Inflammatory macrophage treated with lipopolysaccharide for 4 hours (primary cell): ENCODE measurements around the gene LDLRAD4.

Experiments used
- DNase-seq: peaks from one replicate; pipeline ENCODE4 v3.0.0-alpha.2; 2020

LDLRAD4 gene

DNA sequence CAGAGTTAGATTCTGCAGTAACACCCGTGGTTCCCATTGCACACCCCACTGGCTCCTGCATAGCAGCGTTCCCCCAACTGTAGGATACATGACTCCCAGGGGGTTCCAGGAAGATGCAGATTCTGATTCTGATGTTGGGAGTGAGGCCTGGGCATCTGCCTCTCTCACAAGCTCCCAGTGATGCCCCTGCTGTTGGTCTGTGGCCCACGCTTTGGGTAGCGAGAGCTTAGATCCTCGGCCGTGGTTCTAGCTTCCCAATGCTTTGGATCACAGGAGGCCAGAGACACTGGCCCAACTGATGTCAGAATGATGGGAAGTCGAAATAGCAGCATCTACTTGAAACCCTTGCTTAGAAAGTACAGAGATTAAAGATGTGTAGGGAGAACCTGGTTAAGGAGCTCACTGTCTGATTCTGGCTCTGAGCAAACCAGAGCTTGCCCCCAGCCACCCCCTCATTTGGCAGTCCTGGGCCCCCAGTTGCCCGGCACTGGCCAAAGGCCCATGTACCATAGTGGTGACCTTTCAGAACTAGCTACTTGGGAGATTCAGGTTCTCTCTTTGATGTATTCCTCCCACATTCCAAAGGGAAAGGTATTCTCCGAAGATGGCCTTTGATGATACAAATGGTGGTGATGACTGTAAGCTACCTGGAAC lies 310.3 kb downstream of the LDLRAD4 start:
- DNase-seq = no peak

DNA sequence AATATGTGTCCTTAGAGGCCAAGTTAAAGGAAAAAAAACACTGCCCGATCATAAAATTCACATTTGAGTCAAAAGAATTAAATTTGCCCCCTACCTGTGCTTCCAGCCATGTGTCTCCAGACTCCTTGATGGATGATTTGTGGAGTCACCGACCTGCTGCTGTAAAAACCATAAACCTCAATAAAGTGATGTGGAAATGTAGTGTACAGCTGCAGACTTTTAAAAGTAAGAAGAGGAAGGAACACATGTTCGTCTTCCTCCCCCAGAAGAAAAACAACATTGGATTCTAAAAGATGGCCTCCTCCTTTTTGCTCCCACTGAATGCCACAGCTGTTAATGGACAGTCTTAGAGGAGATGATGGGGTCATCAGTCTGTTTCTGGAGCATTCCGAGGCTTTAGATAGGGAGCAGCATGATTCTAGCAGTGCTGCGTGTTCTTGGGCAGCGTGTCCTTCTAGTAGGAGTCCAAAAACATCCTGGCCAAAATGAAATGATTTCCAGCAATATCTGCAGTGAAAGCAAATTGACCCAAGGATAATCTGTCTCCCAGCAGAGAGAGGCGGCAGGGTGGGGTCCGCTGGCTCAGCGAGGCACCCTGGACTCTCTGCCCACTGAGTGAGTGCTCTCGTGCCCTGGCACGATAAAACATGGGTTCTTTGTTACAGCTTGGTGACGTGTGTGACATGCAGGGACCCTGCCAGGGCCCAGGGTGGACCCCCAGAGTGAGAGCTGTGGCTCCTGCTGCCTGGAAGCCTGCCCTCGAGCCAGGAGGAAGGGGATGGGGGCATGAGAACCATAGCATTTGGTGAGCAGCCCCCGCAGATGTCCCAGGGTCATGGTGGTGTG lies 311.7 kb downstream of the LDLRAD4 start:
- DNase-seq = no peak

DNA sequence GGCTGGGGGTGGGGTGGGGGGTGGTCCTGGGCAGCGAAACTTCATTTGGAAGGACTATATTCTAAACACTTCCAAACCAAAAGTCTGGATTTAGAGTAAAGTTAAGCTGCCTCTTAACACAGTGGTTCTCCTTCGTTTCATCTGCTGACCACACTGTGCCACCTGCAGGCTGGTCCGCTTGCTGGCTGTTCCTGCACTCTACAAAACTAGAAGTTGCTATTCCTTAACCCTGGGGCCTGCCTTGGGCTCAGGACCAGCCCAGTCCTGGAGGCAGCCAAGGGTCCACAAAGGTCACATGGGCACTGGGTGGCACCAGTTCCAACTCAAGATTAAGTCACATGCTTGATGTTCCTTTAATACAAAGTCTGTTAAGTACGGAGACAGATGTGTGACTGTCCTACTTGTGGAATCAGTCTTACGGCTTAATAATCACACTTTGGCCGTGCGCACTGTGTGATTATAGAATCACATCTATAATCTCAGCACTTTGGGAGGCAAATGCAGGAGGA lies 312.4 kb downstream of the LDLRAD4 start:
- peak; percentile 45 for DNase-seq

DNA sequence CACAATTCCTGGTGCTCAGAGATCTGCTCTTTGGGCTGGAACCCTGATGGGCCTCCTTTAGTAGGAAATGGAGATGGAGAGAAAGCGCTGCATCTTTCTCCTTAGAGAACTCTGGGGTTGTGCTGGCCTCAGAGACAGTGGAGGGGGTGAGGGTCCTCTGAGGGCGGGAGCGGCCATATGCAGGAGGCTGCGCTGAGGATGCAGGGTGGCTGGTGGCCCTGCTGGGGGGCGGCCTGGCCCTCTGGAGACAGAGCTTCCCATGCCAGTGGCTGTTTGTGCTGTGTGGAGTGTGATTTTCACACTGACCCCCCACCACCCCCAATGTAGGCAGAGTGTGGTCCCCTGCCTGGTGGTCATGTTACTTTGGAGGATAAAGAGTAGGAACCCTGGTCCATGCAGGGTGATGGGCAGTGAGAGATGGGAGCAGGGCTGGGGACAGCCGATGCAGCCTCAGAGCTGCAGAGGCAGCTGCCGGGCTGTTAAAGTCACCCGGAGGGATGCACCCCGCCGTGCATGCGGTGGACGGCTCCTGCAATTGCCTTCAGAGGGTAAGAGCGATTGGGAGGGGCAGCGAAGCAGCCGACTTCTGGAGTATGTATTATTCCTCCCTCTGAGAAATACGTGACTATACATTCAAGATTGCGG lies 313.2 kb downstream of the LDLRAD4 start:
- no peak for DNase-seq

DNA sequence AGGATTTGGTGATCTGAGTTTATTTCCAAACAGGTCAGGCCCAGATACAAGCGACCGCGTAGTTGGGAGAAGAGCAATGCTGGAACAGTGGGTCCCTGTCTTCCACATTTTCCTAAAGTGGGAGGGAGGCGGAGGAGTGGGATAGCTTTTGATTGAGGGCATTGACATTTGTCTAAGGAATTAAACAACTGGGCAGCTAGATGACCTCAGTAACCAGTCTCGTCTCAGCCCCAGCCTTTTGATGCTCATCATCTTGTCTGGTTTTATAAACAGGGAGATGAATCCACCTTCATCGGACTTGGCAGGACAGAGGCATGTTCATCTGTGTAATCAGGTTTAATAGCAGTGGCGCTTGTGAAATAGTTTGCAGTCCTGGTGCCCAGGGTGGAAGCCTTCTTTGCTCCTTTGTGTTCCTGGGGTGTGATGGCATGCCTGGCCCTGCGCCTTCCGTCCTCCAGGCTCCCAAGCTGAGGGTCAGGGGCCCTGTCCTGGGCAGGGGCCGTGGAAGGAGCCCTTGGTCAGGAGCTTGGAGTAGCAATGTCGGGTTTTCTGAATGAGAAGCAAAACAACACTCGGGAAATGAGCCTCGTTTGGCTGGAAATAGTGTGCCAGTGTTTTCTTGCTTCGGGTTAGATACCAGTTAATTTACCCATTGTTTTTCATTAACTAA lies 314.0 kb downstream of the LDLRAD4 start:
- no peak for DNase-seq

DNA sequence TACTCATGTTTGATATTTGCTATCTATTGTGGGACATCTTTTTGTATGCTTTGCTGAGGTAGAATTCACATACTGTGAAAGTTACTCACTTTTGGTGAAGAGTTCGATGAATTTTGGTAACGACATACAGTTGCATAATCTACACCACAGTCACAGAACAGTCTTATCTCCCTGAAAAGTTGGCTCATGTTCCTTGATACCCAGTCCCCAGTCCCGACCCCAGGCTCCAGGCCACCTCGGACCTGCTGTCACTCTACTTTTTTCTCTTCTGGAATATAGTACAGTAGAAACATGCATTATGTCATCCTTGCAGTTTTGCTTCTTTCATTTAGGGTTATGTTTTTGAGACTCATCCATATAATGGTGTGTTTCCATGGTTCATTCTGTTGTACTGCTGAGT lies 316.1 kb downstream of the LDLRAD4 start:
- DNase-seq = no peak

DNA sequence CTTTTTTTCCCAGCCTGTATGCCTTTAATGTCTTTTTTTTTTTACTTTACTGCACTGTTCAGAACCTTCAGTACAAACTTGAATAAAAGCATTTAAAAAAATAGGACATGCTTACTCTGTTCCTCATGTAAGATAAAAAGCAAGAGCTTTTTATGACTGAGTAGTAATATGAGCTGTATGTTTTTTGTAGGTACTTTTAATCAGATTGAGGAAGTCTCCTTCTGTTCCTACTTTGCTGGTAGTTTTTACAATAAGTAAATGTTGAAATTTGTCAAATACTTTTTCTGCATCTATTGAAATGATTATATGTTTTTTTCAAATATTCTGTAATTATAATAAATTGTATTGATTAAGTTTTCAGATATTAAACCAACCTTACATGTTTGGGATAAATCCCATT lies 318.0 kb downstream of the LDLRAD4 start:
- no peak for DNase-seq

DNA sequence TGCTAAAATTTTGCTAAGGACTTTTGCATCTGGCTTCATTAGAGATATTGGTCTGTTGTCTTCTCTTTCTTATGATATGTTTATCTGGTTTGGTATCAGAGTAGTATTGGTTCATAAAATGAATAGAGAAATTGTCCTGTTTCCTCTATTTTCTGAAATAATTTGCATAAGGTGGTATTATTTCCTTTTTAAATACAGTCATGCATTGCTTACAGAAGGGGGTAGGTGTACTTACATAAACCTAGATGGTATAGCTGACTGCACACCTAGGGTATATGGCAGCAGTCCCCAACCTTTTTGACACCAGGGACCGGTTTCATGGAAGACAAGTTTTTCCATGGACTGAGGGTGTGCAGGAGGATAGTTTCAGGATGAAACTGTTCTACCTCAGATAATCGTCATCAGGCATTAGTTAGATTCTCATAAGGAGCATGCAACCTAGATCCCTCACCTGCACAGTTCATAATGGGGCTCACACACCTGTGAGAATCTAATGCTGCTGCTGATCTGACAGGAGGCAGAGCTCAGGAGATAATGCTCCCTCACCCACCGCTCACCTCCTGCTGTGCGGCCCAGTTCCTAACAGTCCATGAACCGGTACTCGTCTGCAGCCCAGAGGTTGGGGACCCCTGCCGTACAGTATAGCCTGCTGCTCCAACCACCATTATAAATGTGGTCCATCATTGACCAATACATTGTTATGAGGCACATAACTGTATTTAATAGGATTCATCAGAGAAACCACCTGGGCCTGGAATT lies 318.6 kb downstream of the LDLRAD4 start:
- DNase-seq = no peak

DNA sequence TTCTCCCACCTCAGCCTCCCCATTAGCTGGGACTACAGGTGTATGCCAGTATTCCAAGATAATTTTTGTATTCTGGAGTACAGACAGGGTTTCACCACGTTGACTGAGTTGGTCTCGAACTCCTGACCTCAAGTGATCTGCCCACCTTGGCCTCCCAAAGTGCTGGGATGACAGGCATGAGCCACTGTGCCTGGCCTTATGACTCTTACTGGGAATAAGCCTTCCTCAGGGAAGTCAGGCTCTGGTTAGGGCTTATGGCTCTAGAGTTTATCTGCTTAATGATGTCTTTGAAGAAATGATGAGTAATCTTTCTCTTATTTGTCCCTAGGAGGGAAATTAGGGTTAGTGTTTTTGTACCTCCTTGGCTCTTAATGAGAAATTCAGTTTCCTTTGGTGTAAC lies 320.1 kb downstream of the LDLRAD4 start:
- no peak for DNase-seq

DNA sequence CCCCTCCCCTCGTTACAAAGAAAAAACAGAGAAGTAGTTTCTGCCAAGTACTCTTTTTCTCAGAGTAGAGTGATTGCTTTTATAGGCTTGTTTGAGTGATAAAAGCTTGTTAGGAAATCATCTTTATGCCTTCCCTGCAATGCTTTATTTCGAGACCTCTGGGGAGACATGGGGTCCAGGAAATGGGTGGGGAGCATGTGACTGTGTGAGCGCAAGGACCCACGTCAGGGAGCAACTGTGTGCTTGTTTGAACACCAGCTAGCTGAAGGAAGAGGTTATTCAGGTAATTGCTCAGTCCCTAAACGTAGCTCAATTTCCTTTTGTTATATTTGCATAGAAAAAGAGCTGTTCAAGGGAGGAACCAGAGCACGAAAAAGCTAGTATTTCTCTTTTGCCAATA lies 320.5 kb downstream of the LDLRAD4 start:
- peak; percentile 27 for DNase-seq

DNA sequence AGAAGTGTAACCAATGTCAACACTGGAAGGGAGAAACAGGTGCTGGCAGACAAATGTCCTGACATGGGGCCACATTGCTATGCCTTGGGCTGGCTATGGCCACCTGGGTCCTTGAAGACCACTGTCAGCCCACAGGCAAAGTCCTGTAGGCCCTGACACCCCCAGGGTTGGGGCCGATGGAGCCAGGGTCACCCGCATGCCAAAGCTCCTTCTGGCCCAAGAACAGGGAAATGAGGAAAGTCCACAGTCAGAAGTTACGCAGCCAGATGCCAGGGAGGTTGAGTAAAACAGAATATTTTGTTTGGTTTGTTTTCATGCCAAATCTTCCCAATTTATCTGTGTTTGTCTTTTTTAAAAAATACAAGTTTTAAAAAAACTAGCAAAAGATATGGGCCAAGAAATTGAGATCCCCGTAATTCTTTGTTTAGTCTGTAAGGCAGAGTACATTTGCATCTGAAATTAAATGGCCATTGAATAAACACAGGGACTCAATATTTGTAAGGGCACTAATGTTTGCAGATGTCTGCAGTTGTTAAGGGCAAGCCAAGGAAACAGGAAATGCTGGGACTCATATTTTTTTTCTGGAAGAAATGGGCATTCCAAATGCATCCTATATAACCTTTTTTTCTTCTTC lies 321.4 kb downstream of the LDLRAD4 start:
- no peak for DNase-seq

DNA sequence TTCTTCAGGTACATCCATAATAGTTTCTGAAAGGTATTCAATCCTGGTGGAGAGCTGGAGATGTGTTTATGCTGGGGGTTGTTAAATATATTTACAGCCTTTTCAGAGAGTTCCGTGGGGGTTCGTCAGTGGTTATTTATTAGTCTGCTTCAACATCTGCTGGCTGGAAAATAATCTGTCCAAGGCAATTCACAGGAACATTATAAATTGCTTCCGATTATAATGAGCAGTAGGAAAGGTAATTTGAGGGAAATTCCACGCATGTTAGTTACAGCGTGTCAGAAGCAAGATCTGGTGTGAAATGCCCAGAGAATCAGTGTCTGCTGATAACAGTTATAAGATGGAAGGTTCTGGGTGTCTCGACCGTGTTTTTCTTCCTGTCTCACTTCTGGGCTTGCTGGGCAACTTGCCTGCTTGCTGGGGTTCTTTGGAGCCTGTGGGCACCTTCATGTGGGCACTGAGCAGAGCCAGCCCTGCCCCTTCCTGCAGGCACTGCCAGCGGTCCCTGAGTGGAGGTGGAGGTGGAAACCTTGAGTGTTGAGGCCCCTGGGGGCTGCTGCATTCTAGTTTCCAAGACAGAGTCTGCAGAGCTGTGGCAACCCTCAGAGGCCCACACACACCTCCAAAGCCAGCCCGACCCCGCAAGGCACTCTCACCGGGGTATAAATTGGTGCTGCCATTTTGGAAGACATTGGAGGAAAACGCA lies 322.1 kb downstream of the LDLRAD4 start:
- no peak for DNase-seq

DNA sequence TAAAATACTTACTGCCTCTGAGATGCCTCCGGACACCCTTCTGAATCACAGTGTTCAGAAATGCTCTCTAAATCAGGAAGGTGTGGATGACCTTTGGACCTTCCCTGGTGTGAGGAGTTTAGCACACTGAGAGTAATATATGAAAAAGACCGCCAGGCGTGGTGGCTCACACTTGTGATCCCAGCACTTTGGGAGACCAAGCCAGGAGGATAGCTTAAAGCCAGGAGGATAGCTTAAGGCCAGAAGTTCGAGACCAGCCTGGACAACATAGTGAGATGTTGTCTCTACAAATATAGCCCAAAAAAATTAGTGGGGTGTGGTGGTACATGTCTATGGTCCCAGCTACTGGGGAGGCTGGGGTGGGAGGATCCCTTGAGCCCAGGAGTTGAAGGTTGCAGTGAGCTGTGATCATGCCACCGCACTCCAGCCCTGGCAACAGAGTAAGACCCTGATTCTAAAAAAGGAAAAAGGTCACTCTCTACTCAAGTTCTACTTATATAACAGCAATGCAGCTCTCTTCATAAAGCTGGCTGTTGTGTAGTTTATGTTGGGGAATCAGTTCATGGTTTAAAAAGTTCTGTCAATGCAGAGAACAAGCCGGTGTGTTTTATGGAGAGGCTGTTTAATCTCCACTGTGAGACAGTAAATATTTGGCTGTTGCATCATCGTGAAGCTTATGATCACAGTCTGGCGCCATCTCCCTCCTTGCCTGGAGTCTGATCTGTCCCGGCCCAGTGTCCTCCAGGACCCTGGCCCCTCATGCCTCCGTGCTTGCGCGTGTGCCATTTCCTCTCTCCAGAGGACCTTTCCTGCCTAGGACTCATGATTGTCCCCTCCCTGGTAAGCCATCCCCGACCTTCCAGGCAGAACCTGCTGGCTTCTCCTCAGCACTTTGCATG lies 323.3 kb downstream of the LDLRAD4 start:
- no peak for DNase-seq

DNA sequence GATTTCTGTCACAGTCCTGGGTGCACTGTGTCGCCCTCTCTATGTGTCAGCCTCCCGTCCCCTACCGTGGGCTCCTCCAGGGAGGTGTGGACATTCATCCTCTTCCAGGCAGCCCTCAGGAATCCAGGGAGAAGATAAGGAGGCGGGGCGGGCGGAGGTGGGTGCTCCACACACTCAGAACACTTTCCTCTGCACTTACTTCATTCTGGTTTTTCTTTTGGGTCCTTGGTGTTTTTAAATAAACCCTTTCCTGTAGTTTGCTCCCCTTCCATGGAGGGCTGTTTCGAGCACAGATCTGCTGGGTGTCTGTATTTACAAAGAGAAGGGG lies 323.9 kb downstream of the LDLRAD4 start:
- DNase-seq = no peak

DNA sequence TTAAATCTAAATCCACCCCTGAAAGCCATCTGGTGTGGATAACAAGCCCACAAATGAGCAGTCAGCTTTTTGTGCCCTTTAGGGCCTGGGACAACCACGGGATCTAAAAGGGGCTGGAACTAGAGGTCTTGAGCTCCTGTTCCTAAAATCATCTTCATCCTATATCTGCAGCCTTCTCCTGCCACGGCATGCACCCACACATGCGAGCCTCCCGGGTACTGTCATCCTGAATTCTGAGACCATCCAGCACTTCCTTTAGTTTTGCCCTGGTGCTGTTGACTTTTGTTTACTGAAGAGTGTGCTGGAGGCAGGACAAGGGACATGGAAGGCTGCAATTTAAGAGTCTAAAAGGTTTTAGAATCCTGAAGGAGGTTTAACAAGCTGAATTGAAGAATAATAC lies 324.6 kb downstream of the LDLRAD4 start:
- no peak for DNase-seq

DNA sequence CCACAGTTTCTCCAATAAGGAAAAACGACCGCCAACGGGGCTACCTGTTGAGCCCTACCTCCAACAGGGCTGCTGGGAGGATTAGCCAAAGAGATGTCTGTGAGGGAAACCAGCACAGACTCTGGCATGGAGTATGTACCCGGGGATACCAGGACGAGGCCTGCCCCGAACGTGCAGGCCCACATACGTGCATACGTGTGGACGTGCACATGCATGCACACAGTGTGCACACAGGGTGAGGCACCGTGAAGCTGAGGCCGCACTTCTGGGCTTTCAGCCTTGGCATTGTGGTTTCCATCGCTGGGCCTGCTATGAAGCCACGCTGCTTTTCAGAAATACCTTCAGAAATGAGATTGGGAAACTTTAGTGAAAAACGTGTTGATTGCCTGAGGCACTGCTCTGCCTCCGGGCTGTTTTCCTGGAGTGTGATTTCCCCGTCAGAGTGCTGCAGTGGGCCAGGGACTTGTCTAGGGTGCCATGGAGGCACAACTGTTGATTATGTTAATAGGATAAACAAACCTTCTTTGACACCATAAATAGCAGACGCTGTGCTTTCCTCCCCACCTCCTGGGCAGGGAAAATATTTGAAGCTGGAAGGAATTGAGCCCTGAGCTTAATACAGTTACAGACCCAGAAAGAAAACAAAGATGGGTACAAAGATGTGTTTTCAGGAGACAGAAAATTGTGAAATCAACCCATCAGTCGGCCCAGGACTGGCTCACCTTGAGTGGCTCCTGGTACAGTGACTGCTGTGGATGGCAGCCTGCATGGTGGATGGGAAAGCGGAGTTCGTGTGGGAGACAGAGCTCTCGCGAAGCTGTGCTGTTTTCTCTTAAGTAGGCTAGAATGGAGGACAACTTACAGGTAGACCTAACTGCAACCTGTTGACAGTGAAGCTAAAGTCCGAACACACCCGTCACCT lies 325.5 kb downstream of the LDLRAD4 start:
- DNase-seq = no peak

DNA sequence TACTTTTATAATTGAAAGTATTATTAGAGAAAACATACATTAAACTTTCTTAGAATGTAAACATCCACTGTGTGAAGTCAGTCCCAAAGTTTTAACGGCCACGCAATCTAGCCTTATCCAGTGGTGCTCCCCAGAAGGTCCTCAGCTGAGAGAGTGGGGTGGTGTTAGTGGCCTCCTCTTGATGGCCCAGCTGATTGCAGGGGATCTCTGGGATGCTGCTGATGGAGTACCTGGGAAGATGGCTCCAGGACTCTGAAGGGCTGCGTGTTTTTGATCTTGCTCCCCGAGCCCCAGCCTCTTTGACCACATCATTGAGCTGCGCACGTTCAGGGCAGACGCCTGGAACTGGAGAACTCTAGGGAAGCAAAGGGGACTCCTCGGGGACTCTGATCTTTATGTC lies 326.4 kb downstream of the LDLRAD4 start:
- DNase-seq = no peak

DNA sequence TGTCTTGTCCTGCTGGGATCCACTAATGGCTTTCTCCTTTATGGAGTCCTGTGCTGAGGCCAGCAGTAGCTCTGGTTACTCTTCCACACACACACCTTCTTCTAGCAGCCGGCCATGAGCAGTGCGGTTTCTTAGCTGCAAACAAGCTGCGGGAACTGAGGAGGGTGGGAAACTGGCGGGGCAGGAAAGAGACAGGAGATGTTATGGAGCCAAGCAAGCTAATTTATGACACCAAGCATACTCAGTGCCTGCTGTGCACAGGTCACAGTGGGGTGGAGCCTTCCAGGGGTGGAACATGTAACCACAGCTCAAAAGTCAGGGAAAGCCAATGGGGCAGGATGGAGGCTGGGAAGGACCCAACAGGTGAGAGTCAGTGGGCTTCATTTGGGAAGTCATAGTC lies 327.0 kb downstream of the LDLRAD4 start:
- no peak for DNase-seq

DNA sequence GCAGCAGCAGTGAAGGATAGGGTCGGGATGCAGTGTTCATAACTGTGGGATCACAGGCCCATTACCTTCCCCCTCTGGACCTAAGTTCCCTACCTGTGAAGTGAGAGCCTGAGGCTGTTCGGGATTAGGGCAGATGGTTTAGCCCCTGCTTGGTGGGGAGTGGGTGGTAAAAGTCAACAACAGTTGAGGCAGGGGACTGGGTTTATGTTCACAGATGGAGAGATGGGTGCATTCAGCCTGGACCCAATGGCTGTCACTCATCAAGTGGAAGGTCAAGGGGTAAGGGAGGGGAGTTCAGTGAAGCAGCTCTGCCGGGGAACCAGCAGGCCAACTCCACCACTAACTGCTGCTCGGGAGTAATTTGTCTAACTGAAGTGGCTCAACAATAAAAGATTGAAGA lies 327.4 kb downstream of the LDLRAD4 start:
- DNase-seq = no peak
